ENCODE measurements around the gene AAGAB. TPM values are rescaled to one million over a fixed set of nuclear protein-coding genes. Genes with fewer than 3 reads are reported as not detected.
A peak's percentile ranks its signal among the peaks of the same experiment; 100 is the strongest.

Gene AAGAB
- total RNA-seq, 1 donor from 2014 or later, result 90.8 TPM

GRCh38 chr15:67256051-67256450, 1.6 kb upstream of the AAGAB start:
- TF ChIP-seq, protein P1, sequence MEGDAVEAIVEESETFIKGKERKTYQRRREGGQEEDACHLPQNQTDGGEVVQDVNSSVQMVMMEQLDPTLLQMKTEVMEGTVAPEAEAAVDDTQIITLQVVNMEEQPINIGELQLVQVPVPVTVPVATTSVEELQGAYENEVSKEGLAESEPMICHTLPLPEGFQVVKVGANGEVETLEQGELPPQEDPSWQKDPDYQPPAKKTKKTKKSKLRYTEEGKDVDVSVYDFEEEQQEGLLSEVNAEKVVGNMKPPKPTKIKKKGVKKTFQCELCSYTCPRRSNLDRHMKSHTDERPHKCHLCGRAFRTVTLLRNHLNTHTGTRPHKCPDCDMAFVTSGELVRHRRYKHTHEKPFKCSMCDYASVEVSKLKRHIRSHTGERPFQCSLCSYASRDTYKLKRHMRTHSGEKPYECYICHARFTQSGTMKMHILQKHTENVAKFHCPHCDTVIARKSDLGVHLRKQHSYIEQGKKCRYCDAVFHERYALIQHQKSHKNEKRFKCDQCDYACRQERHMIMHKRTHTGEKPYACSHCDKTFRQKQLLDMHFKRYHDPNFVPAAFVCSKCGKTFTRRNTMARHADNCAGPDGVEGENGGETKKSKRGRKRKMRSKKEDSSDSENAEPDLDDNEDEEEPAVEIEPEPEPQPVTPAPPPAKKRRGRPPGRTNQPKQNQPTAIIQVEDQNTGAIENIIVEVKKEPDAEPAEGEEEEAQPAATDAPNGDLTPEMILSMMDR (IDR thresholded peaks at IDR 0.05; ENCODE audit: insufficient read depth, low read length, severe bottlenecking), result no peak
- Histone ChIP-seq H3K4me3 (ENCODE audit: low read depth, low read length) (no peak overlapping the region), H3K27me3 (ENCODE audit: control insufficient read depth, insufficient read depth, low read length) (no peaks in the 10 kb centered on the region), H3K36me3 (ENCODE audit: control insufficient read depth, insufficient read depth, low read length) (no peaks in the 10 kb centered on the region)
- no peak for DNase-seq (ENCODE audit: low read depth)
- FAIRE-seq, result no peak

- DNase-seq (ENCODE audit: low read depth), result peak; percentile 47
- H3K4me3 ChIP-seq (ENCODE audit: low read depth, low read length), result peak overlapping the region; percentile 84
- H3K36me3 ChIP-seq (ENCODE audit: control insufficient read depth, insufficient read depth, low read length), result no peaks in the 10 kb centered on the region
- no peak for FAIRE-seq
- TF ChIP-seq, protein P1 (IDR thresholded peaks at IDR 0.05; ENCODE audit: insufficient read depth, low read length, severe bottlenecking), result no peak
- no peaks in the 10 kb centered on the region for H3K27me3 ChIP-seq (ENCODE audit: control insufficient read depth, insufficient read depth, low read length)
These were observed 768 bp downstream of the AAGAB start for GRCh38 chr15:67253549-67254237.

DNA sequence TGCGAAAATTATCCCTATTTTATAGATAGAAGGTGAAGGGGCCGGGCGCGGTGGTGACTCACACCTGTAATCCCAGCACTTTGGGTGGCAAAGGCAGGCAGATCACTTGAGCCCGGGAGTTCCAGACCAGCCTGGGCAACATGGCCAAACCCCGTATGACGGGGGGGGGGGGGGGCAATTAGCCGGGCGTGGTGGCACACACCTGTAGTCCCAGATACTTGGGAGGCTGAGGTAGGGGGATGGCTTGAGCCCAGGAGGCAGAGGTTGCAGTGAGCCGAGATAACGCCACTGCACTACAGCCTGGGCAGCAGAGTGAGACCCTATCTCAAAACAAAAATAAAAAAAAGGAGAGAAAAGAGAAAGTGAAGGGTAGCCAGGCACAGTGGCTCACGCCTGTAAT, 1.4 kb downstream of the AAGAB start:
- Histone ChIP-seq H3K36me3 (ENCODE audit: control insufficient read depth, insufficient read depth, low read length) (no peaks in the 10 kb centered on the region), H3K4me3 (ENCODE audit: low read depth, low read length) (peak overlapping the region; percentile 84), H3K27me3 (ENCODE audit: control insufficient read depth, insufficient read depth, low read length) (no peaks in the 10 kb centered on the region)
- FAIRE-seq (no peak), DNase-seq (ENCODE audit: low read depth) (no peak)
- TF ChIP-seq, protein P1 (IDR thresholded peaks at IDR 0.05; ENCODE audit: insufficient read depth, low read length, severe bottlenecking), result no peak

GRCh38 chr15:67251318-67251717, 3.1 kb downstream of the AAGAB start:
- FAIRE-seq (no peak), DNase-seq (ENCODE audit: low read depth) (no peak)
- Histone ChIP-seq H3K27me3 (ENCODE audit: control insufficient read depth, insufficient read depth, low read length) (no peaks in the 10 kb centered on the region), H3K36me3 (ENCODE audit: control insufficient read depth, insufficient read depth, low read length) (no peaks in the 10 kb centered on the region), H3K4me3 (ENCODE audit: low read depth, low read length) (no peak overlapping the region)
- TF ChIP-seq, protein P1 (IDR thresholded peaks at IDR 0.05; ENCODE audit: insufficient read depth, low read length, severe bottlenecking), result no peak

DNA sequence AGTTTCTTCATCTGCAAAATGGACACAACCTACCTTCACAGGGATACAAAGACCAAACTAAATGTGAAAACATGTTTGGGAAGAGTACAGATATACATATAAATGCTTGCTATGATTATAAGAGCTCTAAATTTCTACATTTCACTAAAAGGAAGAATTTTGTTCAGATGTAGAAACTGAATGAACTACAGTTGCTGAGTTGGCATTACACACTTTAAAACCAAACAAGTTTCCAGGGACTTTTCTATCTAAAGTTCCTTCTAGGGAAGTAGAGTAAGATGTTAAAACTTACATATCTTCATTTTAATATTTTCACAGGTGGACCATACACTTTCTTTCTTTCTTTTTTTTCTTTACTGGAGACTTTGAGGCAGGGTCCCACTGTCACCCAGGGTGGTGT, 4.6 kb downstream of the AAGAB start:
- FAIRE-seq, result no peak
- H3K27me3 ChIP-seq (ENCODE audit: control insufficient read depth, insufficient read depth, low read length), result no peaks in the 10 kb centered on the region

More for the DNA sequence above, 4.6 kb downstream of the AAGAB start:
- TF ChIP-seq, protein P1 (IDR thresholded peaks at IDR 0.05; ENCODE audit: insufficient read depth, low read length, severe bottlenecking), result no peak
- Histone ChIP-seq H3K4me3 (ENCODE audit: low read depth, low read length) (no peak overlapping the region), H3K36me3 (ENCODE audit: control insufficient read depth, insufficient read depth, low read length) (no peaks in the 10 kb centered on the region)
- no peak for DNase-seq (ENCODE audit: low read depth)

Data from bronchial epithelial cell (primary cell).